PC-3 (cell line): ENCODE data around the gene SERPINA4.

ENCODE experiments used
- CTCF ChIP-seq: fragments of 300-600 bp; sonication (generic); conservative IDR thresholded peaks from 2 replicates; pipeline ENCODE4 v1.5.1; 2017; ENCODE audit warnings: antibody characterized with exemption, low read depth, mild to moderate bottlenecking, low read length
- EZH2 ChIP-seq: fragments of 300-600 bp; sonication (generic); IDR thresholded peaks from one replicate; pipeline ENCODE4 v1.6.1; 2017; ENCODE audit warnings: antibody characterized with exemption, mild to moderate bottlenecking, low read length; ENCODE audit not compliant: unreplicated experiment
- EZH2phosphoT487 ChIP-seq: fragments of 300-600 bp; sonication (generic); IDR thresholded peaks from 2 replicates; pipeline ENCODE4 v1.6.1; 2018; ENCODE audit warnings: mild to moderate bottlenecking, antibody characterized with exemption, low read length, borderline replicate concordance

- TF ChIP-seq CTCF (no peak), EZH2 (no peak), EZH2phosphoT487 (no peak)
These were observed 21.6 kb downstream of the SERPINA4 start for GRCh38 chr14:94582851-94583250.
